Glomerular visceral epithelial cell (primary cell): Measurements from ENCODE around the gene MPST.

Experiments used
- DNase-seq: peaks from one replicate; pipeline ENCODE4 v3.0.0-alpha.2; 2016; ENCODE audit errors: extremely low spot score

MPST gene

GRCh38 chr22:37044634-37045625 is 25.4 kb downstream of the MPST start:
- peak; percentile 6 for DNase-seq

GRCh38 chr22:37045958-37046357 is 26.4 kb downstream of the MPST start:
- DNase-seq: peak; percentile 20

GRCh38 chr22:37046589-37046988 is 27.0 kb downstream of the MPST start:
- DNase-seq: no peak

- DNase-seq: no peak
Measured at GRCh38 chr22:37047006-37047405, 27.5 kb downstream of the MPST start.

- DNase-seq: no peak
Measured at GRCh38 chr22:37048133-37048532, 28.6 kb downstream of the MPST start.

GRCh38 chr22:37049224-37049623 is 29.7 kb downstream of the MPST start:
- no peak for DNase-seq

GRCh38 chr22:37050913-37051312 is 31.4 kb downstream of the MPST start:
- DNase-seq: no peak

- peak; percentile 67 for DNase-seq
Measured at GRCh38 chr22:37051391-37052385, 32.1 kb downstream of the MPST start, which contains the start of gene KCTD17. TSS of gene KCTD17 (plus strand) at chr22:37051742. CDS start at chr22:37051761, 19 bp downstream.

- no peak for DNase-seq
Measured at GRCh38 chr22:37052386-37053309, 33.1 kb downstream of the MPST start.

- DNase-seq: no peak
Measured at GRCh38 chr22:37053310-37054055, 33.9 kb downstream of the MPST start.

- DNase-seq: no peak
Measured at GRCh38 chr22:37054056-37054395, 34.5 kb downstream of the MPST start.

GRCh38 chr22:37054600-37055365 is 35.2 kb downstream of the MPST start:
- no peak for DNase-seq

GRCh38 chr22:37056246-37056645 is 36.7 kb downstream of the MPST start:
- no peak for DNase-seq

- DNase-seq: no peak
Measured at GRCh38 chr22:37057226-37057625, 37.7 kb downstream of the MPST start.

- DNase-seq: no peak
Measured at GRCh38 chr22:37057796-37058510, 38.4 kb downstream of the MPST start.

GRCh38 chr22:37058917-37059701 is 39.6 kb downstream of the MPST start:
- DNase-seq: no peak

- no peak for DNase-seq
Measured at GRCh38 chr22:37059876-37060449, 40.4 kb downstream of the MPST start.
